HG03097 (cell line): Measurements from ENCODE around the gene CIDEA.
A peak's percentile ranks its signal among the peaks of the same experiment; 100 is the strongest.

ENCODE experiments used
- ATAC-seq: cut with Tn5 transposase; IDR thresholded peaks from one replicate; pipeline ENCODE4 v1.9.1; 2021; ENCODE audit not compliant: unreplicated experiment, low FRiP score

Gene CIDEA

DNA sequence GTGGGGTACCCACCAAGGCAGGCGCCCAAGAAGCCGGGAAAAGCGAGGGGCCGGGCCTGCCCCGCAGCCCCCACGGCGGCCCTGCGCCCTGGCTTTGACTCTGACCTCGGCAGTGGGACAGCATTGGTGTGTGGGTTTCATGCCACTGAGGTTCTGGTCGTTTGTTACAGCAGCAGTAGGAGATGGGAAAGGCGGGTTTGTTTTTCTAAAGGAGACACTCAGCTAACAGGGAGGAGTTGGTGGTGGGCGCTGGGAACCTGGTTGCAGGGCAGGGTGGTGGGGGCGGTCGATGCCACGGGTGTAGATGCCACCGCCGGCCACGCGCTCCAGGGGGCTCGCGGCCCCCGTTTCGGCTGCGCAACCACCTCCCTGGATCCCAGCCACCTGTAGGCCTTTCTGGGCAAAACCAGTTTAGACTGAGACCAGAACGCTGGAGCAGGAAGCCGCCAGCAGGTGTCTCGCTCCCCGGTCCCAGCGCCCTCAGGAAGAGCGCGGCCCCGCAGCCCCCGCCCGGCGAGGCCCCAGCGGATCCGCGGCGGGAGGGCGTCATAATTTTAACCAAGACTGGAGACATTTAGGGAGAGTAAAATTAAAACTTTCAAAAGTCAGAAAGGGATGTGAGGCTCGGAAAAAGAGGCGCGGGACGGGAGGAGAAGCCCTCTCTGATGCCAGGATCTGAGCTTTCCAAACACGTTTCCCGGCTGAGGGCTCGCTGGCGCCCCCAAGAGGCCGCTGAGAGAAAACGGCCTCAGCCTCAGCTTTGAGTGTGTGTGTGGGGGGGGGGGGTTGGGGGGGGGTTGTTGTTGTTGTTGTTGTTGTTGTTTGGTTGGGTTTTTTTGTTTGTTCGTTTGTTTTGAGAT lies 17.4 kb downstream of the CIDEA start:
- ATAC-seq, result peak; percentile 86

GRCh38 chr18:12274793-12275192 lies 20.6 kb downstream of the CIDEA start:
- no peak for ATAC-seq

GRCh38 chr18:12276736-12277554 lies 22.8 kb downstream of the CIDEA start:
- no peak for ATAC-seq

GRCh38 chr18:12278215-12278671 lies 24.1 kb downstream of the CIDEA start:
- ATAC-seq, result no peak

- no peak for ATAC-seq
Measured at GRCh38 chr18:12278741-12279682, 24.9 kb downstream of the CIDEA start.

GRCh38 chr18:12279781-12280531 lies 25.8 kb downstream of the CIDEA start:
- ATAC-seq, result no peak

- no peak for ATAC-seq
Measured at GRCh38 chr18:12281861-12282260, 27.7 kb downstream of the CIDEA start.

- no peak for ATAC-seq
Measured at GRCh38 chr18:12282442-12283039, 28.4 kb downstream of the CIDEA start.

- ATAC-seq, result no peak
Measured at GRCh38 chr18:12283256-12283655, 29.1 kb downstream of the CIDEA start.

DNA sequence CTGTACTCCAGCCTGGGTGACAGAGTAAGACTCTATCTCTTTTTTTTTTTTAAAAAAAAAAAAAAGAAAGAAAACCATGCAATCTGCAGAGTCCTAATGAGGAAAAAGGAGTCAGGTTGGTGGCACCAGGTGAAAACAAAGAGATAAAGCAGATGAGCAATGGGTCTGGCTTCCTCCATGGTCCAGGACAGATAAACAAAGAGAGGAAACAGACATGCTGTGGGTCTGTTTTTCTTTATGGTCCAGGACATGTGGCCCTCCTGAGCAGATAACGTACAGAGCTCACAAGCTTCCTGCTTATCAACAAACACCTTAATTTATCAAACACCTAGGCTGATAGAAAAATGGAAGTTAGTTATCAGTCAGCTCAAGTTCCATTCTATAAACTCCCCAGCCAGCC lies 29.5 kb downstream of the CIDEA start:
- no peak for ATAC-seq

GRCh38 chr18:12287131-12287681 lies 33.0 kb downstream of the CIDEA start:
- ATAC-seq, result no peak

DNA sequence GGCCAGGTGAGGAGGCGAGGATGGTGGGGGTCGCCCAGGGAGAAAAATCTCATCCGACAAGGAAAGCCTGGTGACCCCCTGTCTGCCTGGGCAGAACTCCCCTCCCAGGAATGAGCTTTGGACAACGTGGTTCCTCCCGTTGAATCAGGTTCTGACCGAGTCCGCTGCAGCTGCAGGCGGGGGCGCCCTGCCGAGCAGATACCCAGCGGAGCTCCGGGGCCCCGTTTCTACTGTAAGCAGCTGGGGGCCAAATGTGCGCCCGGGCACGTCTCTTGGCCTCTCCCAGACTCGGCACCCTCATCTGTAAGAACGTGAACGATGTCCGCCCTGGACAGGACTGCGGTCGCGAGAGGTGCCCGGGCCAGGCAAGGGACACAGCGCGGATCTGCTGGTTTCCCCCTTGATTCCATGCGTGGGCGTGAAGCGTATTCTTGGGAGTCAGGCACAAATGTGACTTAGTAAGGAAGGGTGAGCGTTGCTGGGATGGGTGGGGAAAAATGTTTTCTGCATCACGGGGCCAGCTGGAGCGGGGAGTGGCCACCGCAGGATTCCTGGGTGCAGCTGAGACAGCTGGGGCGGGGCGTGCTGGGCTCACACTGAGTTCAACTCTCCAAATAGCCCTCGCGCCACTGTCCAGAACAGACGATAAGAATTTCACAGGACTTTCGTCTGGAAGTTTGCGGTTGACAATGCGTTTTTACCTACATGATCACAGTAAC lies 33.7 kb downstream of the CIDEA start:
- ATAC-seq, result no peak

DNA sequence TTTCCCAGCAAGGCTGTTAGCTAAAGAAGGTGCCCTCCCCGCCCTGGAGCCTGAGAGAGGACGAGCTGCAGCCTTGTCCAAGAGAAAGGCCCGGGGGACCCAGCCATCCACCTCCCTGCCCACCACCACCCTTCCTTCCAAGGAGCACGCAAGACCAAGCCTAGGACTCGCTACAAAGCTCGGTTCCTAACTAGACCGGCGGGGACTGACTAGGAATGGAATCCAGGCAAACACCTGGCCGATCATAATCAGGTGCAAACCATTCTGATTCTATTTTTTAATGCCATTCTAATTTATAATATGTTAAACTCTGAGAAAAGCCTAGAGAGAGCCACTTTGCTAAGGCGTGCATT lies 34.2 kb downstream of the CIDEA start:
- ATAC-seq, result no peak

DNA sequence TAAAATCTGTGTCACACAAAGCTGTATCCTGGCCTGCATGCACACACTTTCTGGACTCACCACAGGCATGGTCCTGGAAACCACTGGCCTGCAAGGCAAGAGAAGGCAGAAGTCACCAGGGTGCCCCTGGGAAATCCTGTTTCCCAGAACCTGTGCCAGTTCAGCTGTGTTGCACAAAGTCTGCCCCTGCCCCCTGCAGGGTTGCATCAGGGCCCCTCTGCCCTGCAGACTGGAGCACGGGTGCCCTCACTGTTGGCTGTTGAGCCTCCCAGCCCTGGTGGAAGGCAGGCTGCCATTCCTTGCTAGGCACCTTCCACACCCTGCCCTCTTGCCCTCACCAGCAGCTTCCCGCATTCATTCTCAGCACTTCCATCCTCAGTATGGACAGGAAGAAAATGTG lies 35.9 kb downstream of the CIDEA start:
- no peak for ATAC-seq

- no peak for ATAC-seq
Measured at GRCh38 chr18:12291161-12291560, 37.0 kb downstream of the CIDEA start.

DNA sequence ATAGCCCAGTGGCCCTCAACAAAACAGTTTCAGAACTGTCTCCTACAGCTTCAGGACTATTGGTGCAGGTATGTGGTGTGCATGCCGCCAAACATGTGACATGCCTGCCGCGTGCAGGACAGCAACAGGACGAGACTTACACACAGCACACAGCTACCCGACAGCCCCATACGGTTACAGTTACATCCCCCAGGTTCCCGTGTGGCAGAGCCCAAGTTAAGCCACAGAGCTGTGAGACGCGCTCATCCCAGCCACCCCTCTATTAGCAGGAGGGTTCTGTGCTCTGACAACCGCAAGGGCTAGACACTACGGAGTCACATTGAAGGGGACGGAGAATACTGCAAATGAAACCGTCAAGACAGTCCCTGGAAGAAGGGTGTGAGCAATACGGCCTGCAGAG lies 37.5 kb downstream of the CIDEA start:
- no peak for ATAC-seq

DNA sequence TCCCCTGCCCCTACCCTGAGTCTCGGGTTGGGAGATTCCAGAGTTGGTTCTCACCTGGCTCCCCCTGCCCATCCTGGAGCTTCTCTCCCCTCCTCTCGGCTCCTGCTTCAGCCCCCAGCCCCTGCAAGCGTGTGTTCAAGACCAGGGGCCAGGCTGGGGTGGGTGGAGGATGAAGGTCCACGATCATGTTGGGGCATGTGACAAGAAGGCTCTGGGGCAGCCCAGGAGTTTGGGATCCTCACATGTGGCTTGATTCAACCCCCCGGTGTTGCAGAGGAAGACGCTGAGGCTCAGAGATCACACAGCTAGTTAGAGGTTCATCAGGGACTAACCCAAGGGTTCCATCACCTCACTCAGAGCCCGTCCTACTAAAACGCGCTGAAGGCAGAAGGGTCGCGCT lies 39.7 kb downstream of the CIDEA start:
- no peak for ATAC-seq

- no peak for ATAC-seq
Measured at GRCh38 chr18:12295389-12296086, 41.4 kb downstream of the CIDEA start.
